Suprapubic skin (tissue), 4 donors: ENCODE data around the gene COMMD1.

Source experiments
- POLR2A ChIP-seq, 2 donors: fragments of 450-650 bp; IDR thresholded peaks; one replicate each; pipeline ENCODE4 v1.6.1; 2017; ENCODE audit warnings: antibody characterized with exemption in 2 of 2, mild to moderate bottlenecking in 2 of 2, moderate library complexity in 2 of 2
- POLR2AphosphoS5 ChIP-seq, 3 donors: sonication (generic); formaldehyde crosslinking; IDR thresholded peaks; one replicate each; pipeline ENCODE4 v1.6.1; 2017; ENCODE audit warnings: antibody characterized with exemption in 3 of 3
- TF ChIP-seq, protein P1 (sequence below), 2 donors: fragments of 200-600 bp in 1 of 2; fragments of 450-650 bp in 1 of 2; sonication (generic) in 1 of 2; IDR thresholded peaks; one replicate each; pipeline ENCODE4 v1.5.1; 2016 to 2019; ENCODE audit warnings: antibody characterized with exemption in 2 of 2, mild to moderate bottlenecking in 1 of 2, moderate library complexity in 1 of 2

DNA sequence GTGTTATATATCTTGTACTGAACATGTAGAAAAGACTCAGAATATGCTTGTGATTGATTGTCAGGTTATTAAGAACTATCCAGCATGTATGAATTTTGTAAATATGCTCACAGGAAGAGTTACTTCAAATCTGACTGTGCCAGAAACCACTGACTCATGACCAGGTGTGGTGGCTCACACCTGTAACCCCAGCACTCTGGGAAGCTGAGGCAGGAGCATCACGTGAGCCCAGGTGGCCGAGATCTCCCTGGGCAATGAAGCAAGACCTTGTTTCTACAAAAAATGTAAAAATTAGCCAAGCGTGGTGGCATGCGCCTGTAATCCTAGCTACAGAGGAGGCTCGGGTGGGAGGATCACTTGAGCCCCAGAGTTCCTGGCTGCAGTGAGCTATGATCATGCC is 126.6 kb downstream of the COMMD1 start:
- TF ChIP-seq, protein P1, sequence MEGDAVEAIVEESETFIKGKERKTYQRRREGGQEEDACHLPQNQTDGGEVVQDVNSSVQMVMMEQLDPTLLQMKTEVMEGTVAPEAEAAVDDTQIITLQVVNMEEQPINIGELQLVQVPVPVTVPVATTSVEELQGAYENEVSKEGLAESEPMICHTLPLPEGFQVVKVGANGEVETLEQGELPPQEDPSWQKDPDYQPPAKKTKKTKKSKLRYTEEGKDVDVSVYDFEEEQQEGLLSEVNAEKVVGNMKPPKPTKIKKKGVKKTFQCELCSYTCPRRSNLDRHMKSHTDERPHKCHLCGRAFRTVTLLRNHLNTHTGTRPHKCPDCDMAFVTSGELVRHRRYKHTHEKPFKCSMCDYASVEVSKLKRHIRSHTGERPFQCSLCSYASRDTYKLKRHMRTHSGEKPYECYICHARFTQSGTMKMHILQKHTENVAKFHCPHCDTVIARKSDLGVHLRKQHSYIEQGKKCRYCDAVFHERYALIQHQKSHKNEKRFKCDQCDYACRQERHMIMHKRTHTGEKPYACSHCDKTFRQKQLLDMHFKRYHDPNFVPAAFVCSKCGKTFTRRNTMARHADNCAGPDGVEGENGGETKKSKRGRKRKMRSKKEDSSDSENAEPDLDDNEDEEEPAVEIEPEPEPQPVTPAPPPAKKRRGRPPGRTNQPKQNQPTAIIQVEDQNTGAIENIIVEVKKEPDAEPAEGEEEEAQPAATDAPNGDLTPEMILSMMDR (IDR thresholded peaks at IDR 0.05) = no peak
- TF ChIP-seq POLR2A (IDR thresholded peaks at IDR 0.05) (no peak), POLR2AphosphoS5 (IDR thresholded peaks at IDR 0.05) (no peak)
